Right lung (tissue), 5 donors: ENCODE measurements around the gene NBPF3. TPM values are rescaled to one million over a fixed set of nuclear protein-coding genes. Genes with fewer than 3 reads are reported as not detected.

Experiments used
- DNase-seq, 2 donors: peaks; one replicate each; pipeline ENCODE4 v3.0.0-alpha.2; 2013
- polyA plus RNA-seq, 5 donors: library from polyadenylated mRNA; unstranded; fragments of 120-200 nt; gene quantifications; one replicate each; pipeline versions ENCODE4 v1.2.1 to v1.2.3, GENCODE V29; 2013; ENCODE audit warnings: inconsistent platforms in 1 of 5, low replicate concordance in 1 of 5; ENCODE audit not compliant: insufficient read length in 5 of 5, insufficient read depth in 1 of 5

NBPF3 gene
- polyA plus RNA-seq, 5 donors, result 11.4 to 23.3 (median 19.2) TPM

GRCh38 chr1:21491488-21492355, 51.8 kb downstream of the NBPF3 start:
- peak; percentile 49 to 62 for DNase-seq

GRCh38 chr1:21492356-21492625, 52.4 kb downstream of the NBPF3 start:
- DNase-seq, result no peak

GRCh38 chr1:21494196-21494595, 54.3 kb downstream of the NBPF3 start:
- DNase-seq, result no peak

GRCh38 chr1:21495225-21495820, 55.4 kb downstream of the NBPF3 start:
- DNase-seq, result no peak

- DNase-seq, result no peak
These were observed 56.1 kb downstream of the NBPF3 start for GRCh38 chr1:21496063-21496462.

- DNase-seq, result no peak
These were observed 56.9 kb downstream of the NBPF3 start for GRCh38 chr1:21496886-21497285.

GRCh38 chr1:21497466-21498061, 57.6 kb downstream of the NBPF3 start:
- no peak for DNase-seq

- no peak for DNase-seq
These were observed 59.5 kb downstream of the NBPF3 start for GRCh38 chr1:21499283-21499950.

- DNase-seq, result no peak
These were observed 63.9 kb downstream of the NBPF3 start for GRCh38 chr1:21503706-21504377.

- no peak for DNase-seq
These were observed 66.9 kb downstream of the NBPF3 start for GRCh38 chr1:21506804-21507203.

- DNase-seq, result no peak
These were observed 67.8 kb downstream of the NBPF3 start for GRCh38 chr1:21507511-21508270.

GRCh38 chr1:21508580-21509350, 68.8 kb downstream of the NBPF3 start:
- DNase-seq, result peak in 1 of 2 donors; percentile 45

- DNase-seq, result no peak
These were observed 69.6 kb downstream of the NBPF3 start, which contains the start of gene ALPL for GRCh38 chr1:21509351-21510112. TSS of gene ALPL (plus strand) at chr1:21509423. CDS start at chr1:21554082, 44,659 bp downstream.

- no peak for DNase-seq
These were observed 70.2 kb downstream of the NBPF3 start for GRCh38 chr1:21510113-21510493.

- DNase-seq, result no peak
These were observed 71.1 kb downstream of the NBPF3 start for GRCh38 chr1:21510885-21511578.

- no peak for DNase-seq
These were observed 71.9 kb downstream of the NBPF3 start for GRCh38 chr1:21511579-21512522.

- DNase-seq, result no peak
These were observed 74.3 kb downstream of the NBPF3 start for GRCh38 chr1:21514245-21514644.

GRCh38 chr1:21517161-21517589, 77.2 kb downstream of the NBPF3 start:
- DNase-seq, result no peak
